ENCODE measurements around the gene CT45A9. TPM values are rescaled to one million over a fixed set of nuclear protein-coding genes. Genes with fewer than 3 reads are reported as not detected.
"Not testable (repeated sequence)": the region's sequence is repeated elsewhere in the genome, so short reads cannot be mapped to it uniquely, and the experiment has no call there.

CT45A9 gene
- polyA plus RNA-seq, 3 donors = not detected

- H2AFZ ChIP-seq (ENCODE audit: insufficient read depth, low read depth, low read length, poor library complexity, severe bottlenecking); H3K4me3 Mint-ChIP-seq; H3K36me3 Mint-ChIP-seq; H4K20me1 ChIP-seq (ENCODE audit: insufficient read depth, low read length); H3K27me3 ChIP-seq (ENCODE audit: control insufficient read depth in 2 of 2, insufficient read depth in 2 of 2, low read length in 2 of 2); H3K36me3 ChIP-seq (replicated peaks in 1 of 2; ENCODE audit: control insufficient read depth in 1 of 2, insufficient read depth in 2 of 2, low read length in 2 of 2); H3K79me2 ChIP-seq (ENCODE audit: insufficient read depth, low read length); H3K27me3 Mint-ChIP-seq (ENCODE audit: low read depth in 3 of 3); H3K4me3 ChIP-seq (replicated peaks in 1 of 3; ENCODE audit: low read depth in 2 of 3, low read length in 3 of 3); H3K9me3 ChIP-seq (replicated peaks in 1 of 2; ENCODE audit: control insufficient read depth in 1 of 2, insufficient read depth in 1 of 2, low read length in 2 of 2); H3K27ac Mint-ChIP-seq; H3K4me1 ChIP-seq (ENCODE audit: control insufficient read depth in 1 of 2, insufficient read depth in 2 of 2, low read length in 2 of 2); H3K9ac ChIP-seq (ENCODE audit: insufficient read depth, low read length, poor library complexity, severe bottlenecking); H3K4me1 Mint-ChIP-seq; DNase-seq; H3K27ac ChIP-seq (ENCODE audit: low read depth in 1 of 2, low read length in 2 of 2); intact Hi-C loops (cut with micrococcal nuclease); H3K4me2 ChIP-seq (replicated peaks; ENCODE audit: extremely low read depth, low read length, poor library complexity, severe bottlenecking): not testable (repeated sequence)
- no CpG with 5 or more reads among the region's 18 CpGs for WGBS (ENCODE audit: insufficient coverage)
- H3K9me3 Mint-ChIP-seq = peaks cover 3 to 15% (median 7%) of the 10 kb centered on the region in 7 donors
Measured at GRCh38 chrX:135888230-135888629, 16.6 kb upstream of the CT45A9 start.

GRCh38 chrX:135882741-135883140, 11.1 kb upstream of the CT45A9 start:
- H3K9me3 ChIP-seq (replicated peaks in 1 of 2; ENCODE audit: control insufficient read depth in 1 of 2, insufficient read depth in 1 of 2, low read length in 2 of 2); H3K36me3 ChIP-seq (replicated peaks in 1 of 2; ENCODE audit: control insufficient read depth in 1 of 2, insufficient read depth in 2 of 2, low read length in 2 of 2); H3K4me1 ChIP-seq (ENCODE audit: control insufficient read depth in 1 of 2, insufficient read depth in 2 of 2, low read length in 2 of 2); H4K20me1 ChIP-seq (ENCODE audit: insufficient read depth, low read length); intact Hi-C loops (cut with micrococcal nuclease); H3K27ac ChIP-seq (ENCODE audit: low read depth in 1 of 2, low read length in 2 of 2); H3K4me3 ChIP-seq (replicated peaks in 1 of 3; ENCODE audit: low read depth in 2 of 3, low read length in 3 of 3); DNase-seq; H3K27ac Mint-ChIP-seq; H3K27me3 Mint-ChIP-seq (ENCODE audit: low read depth in 3 of 3); H3K36me3 Mint-ChIP-seq; H2AFZ ChIP-seq (ENCODE audit: insufficient read depth, low read depth, low read length, poor library complexity, severe bottlenecking); H3K9me3 Mint-ChIP-seq; H3K4me3 Mint-ChIP-seq; H3K9ac ChIP-seq (ENCODE audit: insufficient read depth, low read length, poor library complexity, severe bottlenecking); H3K27me3 ChIP-seq (ENCODE audit: control insufficient read depth in 2 of 2, insufficient read depth in 2 of 2, low read length in 2 of 2); H3K79me2 ChIP-seq (ENCODE audit: insufficient read depth, low read length); H3K4me1 Mint-ChIP-seq; H3K4me2 ChIP-seq (replicated peaks; ENCODE audit: extremely low read depth, low read length, poor library complexity, severe bottlenecking): not testable (repeated sequence)
- no CpG with 5 or more reads among the region's 5 CpGs for WGBS (ENCODE audit: insufficient coverage)

GRCh38 chrX:135854438-135854837, 17.2 kb downstream of the CT45A9 start, which contains the start of gene CT45A8:
Gene CT45A8, minus strand, starts transcription at chrX:135854538. Its CDS starts 3,755 bp downstream, at chrX:135850783.
- H3K27me3 ChIP-seq (ENCODE audit: control insufficient read depth in 2 of 2, insufficient read depth in 2 of 2, low read length in 2 of 2); H3K4me2 ChIP-seq (replicated peaks; ENCODE audit: extremely low read depth, low read length, poor library complexity, severe bottlenecking); H3K27me3 Mint-ChIP-seq (ENCODE audit: low read depth in 3 of 3); H3K4me1 ChIP-seq (ENCODE audit: control insufficient read depth in 1 of 2, insufficient read depth in 2 of 2, low read length in 2 of 2); H2AFZ ChIP-seq (ENCODE audit: insufficient read depth, low read depth, low read length, poor library complexity, severe bottlenecking); H3K27ac Mint-ChIP-seq; H3K4me3 Mint-ChIP-seq; H3K36me3 Mint-ChIP-seq; DNase-seq; H3K9ac ChIP-seq (ENCODE audit: insufficient read depth, low read length, poor library complexity, severe bottlenecking); H3K4me1 Mint-ChIP-seq; H3K9me3 ChIP-seq (replicated peaks in 1 of 2; ENCODE audit: control insufficient read depth in 1 of 2, insufficient read depth in 1 of 2, low read length in 2 of 2); intact Hi-C loops (cut with micrococcal nuclease); H3K4me3 ChIP-seq (replicated peaks in 1 of 3; ENCODE audit: low read depth in 2 of 3, low read length in 3 of 3); H4K20me1 ChIP-seq (ENCODE audit: insufficient read depth, low read length); H3K79me2 ChIP-seq (ENCODE audit: insufficient read depth, low read length); H3K27ac ChIP-seq (ENCODE audit: low read depth in 1 of 2, low read length in 2 of 2); H3K9me3 Mint-ChIP-seq; H3K36me3 ChIP-seq (replicated peaks in 1 of 2; ENCODE audit: control insufficient read depth in 1 of 2, insufficient read depth in 2 of 2, low read length in 2 of 2): not testable (repeated sequence)
- WGBS (ENCODE audit: insufficient coverage) = no CpG with 5 or more reads among the region's 17 CpGs

GRCh38 chrX:135837180-135837579, 34.4 kb downstream of the CT45A9 start, which contains the start of gene CT45A7:
Gene CT45A7, minus strand, starts transcription at chrX:135837280. Its CDS starts 3,747 bp downstream, at chrX:135833533.
- H3K4me3 Mint-ChIP-seq = not testable (repeated sequence)
- no CpG with 5 or more reads among the region's 17 CpGs for WGBS (ENCODE audit: insufficient coverage)

More at GRCh38 chrX:135837180-135837579, 34.4 kb downstream of the CT45A9 start, which contains the start of gene CT45A7:
- H3K9ac ChIP-seq (ENCODE audit: insufficient read depth, low read length, poor library complexity, severe bottlenecking); H3K4me3 ChIP-seq (replicated peaks in 1 of 3; ENCODE audit: low read depth in 2 of 3, low read length in 3 of 3); H3K27me3 Mint-ChIP-seq (ENCODE audit: low read depth in 3 of 3); H3K79me2 ChIP-seq (ENCODE audit: insufficient read depth, low read length); H3K27ac Mint-ChIP-seq; H2AFZ ChIP-seq (ENCODE audit: insufficient read depth, low read depth, low read length, poor library complexity, severe bottlenecking); H3K4me2 ChIP-seq (replicated peaks; ENCODE audit: extremely low read depth, low read length, poor library complexity, severe bottlenecking); intact Hi-C loops (cut with micrococcal nuclease); H3K4me1 Mint-ChIP-seq; H3K27ac ChIP-seq (ENCODE audit: low read depth in 1 of 2, low read length in 2 of 2); H3K36me3 ChIP-seq (replicated peaks in 1 of 2; ENCODE audit: control insufficient read depth in 1 of 2, insufficient read depth in 2 of 2, low read length in 2 of 2); DNase-seq; H3K4me1 ChIP-seq (ENCODE audit: control insufficient read depth in 1 of 2, insufficient read depth in 2 of 2, low read length in 2 of 2); H3K9me3 Mint-ChIP-seq; H4K20me1 ChIP-seq (ENCODE audit: insufficient read depth, low read length); H3K27me3 ChIP-seq (ENCODE audit: control insufficient read depth in 2 of 2, insufficient read depth in 2 of 2, low read length in 2 of 2); H3K9me3 ChIP-seq (replicated peaks in 1 of 2; ENCODE audit: control insufficient read depth in 1 of 2, insufficient read depth in 1 of 2, low read length in 2 of 2); H3K36me3 Mint-ChIP-seq: not testable (repeated sequence)

All from CD14-positive monocyte (primary cell).